Posterior cingulate gyrus (tissue), 11 donors: Measurements from ENCODE around the gene LAMA4.
"Not testable (repeated sequence)": the region's sequence is repeated elsewhere in the genome, so short reads cannot be mapped to it uniquely, and the experiment has no call there.

Experiments used
- DNase-seq, 10 donors: peaks; one replicate each; pipeline versions ENCODE4 v3.0.0 to v3.0.0-alpha.2; 2020 to 2021; ENCODE audit warnings: mixed read lengths in 3 of 10
- intact Hi-C: fragments of 100-400 bp; cut with DNase I; formaldehyde crosslinking; loops from one replicate; pipeline ENCODE4 v1.15.1; 2023

The LAMA4 gene

DNA sequence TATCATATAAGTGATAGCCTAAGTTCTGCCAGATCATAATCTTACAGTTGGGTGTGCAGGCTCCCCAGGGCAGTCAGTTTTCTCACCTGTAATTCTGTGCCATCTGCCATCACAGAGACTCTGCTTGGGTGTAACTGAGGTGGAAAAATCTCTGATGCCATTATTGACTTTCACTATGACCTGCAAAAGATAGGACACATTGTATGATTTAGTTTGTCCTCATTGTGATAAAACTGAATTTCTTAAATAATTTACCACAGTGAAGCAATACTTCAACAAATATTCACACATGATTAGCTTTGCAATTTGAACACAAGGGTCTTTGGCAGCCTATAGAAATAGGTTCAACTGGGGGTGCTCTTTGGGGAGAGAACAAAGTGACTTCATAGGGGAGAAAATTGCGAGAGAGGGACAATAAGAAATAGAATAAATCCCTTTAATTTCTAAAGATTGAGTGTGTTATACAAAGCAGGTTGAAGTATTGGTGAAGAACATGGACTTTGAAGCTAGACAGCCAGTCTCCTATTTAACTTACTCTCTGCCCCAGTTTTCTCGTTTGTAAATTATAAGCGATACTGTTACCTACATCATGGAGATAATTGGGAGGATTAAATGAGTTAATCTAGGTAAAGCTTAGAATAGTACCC is 139.7 kb downstream of the LAMA4 start:
- intact Hi-C loops, result no loop called here
- DNase-seq, result no peak

DNA sequence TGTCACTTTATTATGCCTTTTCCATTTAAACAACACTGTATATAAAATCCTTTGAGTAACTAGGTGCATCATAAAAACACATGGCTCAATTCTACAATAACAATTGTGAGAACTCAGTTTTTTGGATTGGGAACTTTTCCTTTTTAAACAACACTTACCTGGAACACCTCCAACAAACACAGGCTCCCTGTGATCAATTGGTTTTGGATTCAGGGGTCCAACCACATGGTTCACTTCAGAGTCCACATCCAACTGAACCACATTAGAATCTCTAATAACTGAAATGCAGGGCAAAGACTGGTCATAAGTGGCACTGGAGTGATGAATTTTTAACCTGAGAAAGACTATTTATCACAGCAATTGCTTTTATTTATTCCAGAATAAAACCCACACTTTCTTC is 140.4 kb downstream of the LAMA4 start:
- DNase-seq, result no peak
- intact Hi-C loops, result no loop called here

- intact Hi-C loops, result no loop called here
- no peak for DNase-seq
Measured at GRCh38 chr6:112113431-112113830, 140.9 kb downstream of the LAMA4 start.

GRCh38 chr6:112109262-112109661 is 145.1 kb downstream of the LAMA4 start:
- intact Hi-C loops, result no loop called here
- DNase-seq, result peak in 2 of 10 donors; percentile 27 to 63

GRCh38 chr6:112106562-112106961 is 147.8 kb downstream of the LAMA4 start:
- DNase-seq, result no peak
- intact Hi-C loops, result no loop called here

DNA sequence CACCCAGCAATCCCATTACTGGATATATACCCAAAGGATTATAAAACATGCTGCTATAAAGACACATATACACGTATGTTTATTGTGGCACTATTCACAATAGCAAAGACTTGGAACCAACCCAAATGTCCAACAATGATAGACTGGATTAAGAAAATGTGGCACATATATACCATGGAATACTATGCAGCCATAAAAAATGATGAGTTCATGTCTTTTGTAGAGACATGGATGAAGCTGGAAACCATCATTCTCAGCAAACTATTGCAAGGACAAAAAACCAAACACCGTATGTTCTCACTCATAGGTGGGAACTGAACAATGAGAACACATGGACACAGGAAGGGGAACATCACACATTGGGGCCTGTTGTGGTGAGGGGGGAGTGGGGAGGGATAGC is 148.3 kb downstream of the LAMA4 start:
- intact Hi-C loops, DNase-seq: not testable (repeated sequence)

GRCh38 chr6:112100561-112100960 is 153.8 kb downstream of the LAMA4 start:
- intact Hi-C loops, result no loop called here
- no peak for DNase-seq

DNA sequence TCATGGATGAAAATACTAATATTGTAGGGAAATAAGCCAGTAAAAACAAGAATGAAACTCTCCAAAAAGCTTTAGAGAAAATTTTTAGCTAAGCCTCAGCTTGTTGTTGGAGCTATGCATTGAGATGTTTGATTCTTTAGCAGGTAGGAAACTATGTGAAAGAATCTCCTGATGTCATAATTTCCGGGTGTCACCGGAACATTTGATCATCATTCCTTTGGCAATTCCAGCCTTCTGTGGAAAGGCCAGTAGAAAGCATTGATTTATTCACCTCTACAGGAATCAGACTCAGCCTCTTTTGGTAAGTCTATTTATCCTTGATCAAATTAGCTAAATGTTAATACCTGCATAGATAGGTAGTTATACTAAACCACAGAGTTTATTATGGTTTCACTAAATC is 157.5 kb downstream of the LAMA4 start:
- DNase-seq, result no peak
- intact Hi-C loops, result no loop called here

DNA sequence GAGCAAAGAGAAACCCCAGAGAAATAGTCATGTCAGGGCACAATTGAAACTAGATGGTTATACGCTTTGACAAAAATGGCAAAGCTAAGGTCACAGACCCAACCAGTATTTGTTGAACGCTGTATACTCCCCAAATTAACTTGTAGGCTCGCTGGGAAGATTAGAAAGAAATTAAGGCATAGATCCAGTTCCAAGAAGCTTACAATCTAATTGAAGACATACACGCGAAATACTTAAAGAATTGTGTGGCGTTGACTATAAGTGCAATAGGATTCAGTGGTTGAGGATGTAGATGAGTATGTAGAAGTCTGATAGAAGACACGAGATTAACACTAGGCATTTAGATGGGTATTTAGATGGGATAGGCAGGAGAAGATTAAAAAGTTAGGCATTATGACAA is 166.5 kb downstream of the LAMA4 start:
- intact Hi-C loops, result loop anchor here (2.0 kb wide), 1 partner anchor 75 kb away; no protein-coding TSS in a partner anchor
- DNase-seq, result no peak

- intact Hi-C loops, result loop anchor here (2.0 kb wide), 1 partner anchor 75 kb away; no protein-coding TSS in a partner anchor
- DNase-seq, result peak; percentile 88 to 99 (median 93)
Measured at GRCh38 chr6:112087136-112087911, 167.0 kb downstream of the LAMA4 start, which contains the start of the genes FAM229B and TUBE1. Gene FAM229B (plus strand): TSS chr6:112087591. CDS start chr6:112099284, 11,693 bp downstream. Gene TUBE1 (minus strand): TSS chr6:112087482. CDS start chr6:112087434, 48 bp downstream.

DNA sequence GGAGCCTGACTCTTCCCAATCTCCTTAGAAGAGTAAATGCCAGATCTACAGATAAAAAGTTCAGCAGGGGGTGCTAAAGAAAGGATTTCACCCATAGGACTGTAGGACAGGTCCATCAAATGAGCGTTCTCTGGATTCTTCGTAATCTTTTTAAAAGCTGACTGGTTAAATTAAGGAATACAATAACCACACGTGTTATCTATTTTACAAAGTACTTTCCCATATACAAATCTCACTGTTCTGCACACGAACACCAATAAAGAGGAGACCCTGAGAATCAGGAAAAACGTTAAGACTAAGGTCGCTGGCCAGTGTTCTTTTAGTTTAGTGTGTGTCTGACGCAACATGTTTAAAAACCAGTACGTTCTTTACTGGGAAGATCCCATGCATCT is 167.6 kb downstream of the LAMA4 start:
- intact Hi-C loops, result loop anchor here (2.0 kb wide), 1 partner anchor 76 kb away; no protein-coding TSS in a partner anchor
- no peak for DNase-seq

DNA sequence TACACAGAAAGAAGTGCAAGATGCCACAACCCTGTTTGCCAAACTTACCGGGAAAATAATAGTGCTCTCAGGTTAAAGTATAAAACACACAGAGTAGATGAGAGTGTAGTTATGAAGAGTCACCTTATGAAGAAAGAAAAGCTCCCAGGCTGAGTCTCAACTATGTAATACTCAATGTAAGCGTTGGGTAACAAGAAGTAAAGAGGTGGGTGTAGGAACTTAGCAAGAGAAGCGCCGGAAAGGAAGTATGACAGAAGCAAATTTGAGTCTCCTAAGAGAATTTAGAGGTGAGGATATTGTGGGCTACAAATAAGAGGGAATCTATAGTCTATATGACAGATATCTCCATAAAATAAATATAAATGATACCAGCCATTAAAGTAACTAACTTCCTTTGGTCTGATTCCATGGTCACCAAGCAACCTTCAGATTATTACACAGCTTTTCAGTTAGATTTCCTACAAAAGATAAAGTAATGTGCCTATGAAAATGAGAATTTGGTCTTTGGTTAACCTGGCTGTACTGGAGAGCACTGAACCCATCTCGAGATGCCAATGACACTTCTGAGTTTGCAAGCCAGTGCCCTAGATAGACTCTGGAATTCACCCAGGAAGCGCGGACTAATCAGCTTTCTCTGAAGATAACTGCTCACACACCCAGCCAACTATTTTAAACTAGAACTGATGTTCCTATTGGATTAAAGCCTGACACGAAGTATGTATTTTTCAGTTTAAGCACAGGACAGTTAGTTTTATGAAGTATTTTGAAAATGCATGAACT is 168.9 kb downstream of the LAMA4 start:
- intact Hi-C loops, result loop anchor here (2.0 kb wide), 1 partner anchor 77 kb away; no protein-coding TSS in a partner anchor
- DNase-seq, result no peak

DNA sequence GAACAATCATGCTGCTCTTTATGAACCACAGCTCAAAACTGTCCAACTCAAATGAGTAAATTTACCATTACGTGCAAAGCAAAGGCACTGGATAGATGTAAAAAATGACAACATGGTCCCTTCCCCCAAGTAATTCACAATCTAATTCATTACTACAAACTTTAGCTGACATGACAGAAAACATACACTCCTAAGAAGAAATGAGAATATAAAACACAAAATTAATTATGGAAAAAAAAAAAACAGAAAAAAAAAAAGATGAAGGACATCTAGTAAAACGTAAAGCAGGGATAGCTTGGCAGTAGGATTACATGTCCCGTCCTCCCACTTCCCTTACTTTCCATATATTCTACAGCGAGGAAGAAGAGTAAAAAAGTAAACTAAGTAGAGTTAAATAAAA is 172.8 kb downstream of the LAMA4 start:
- intact Hi-C loops, result no loop called here
- DNase-seq, result no peak

- intact Hi-C loops, result no loop called here
- no peak for DNase-seq
Measured at GRCh38 chr6:112066606-112067005, 187.8 kb downstream of the LAMA4 start.

DNA sequence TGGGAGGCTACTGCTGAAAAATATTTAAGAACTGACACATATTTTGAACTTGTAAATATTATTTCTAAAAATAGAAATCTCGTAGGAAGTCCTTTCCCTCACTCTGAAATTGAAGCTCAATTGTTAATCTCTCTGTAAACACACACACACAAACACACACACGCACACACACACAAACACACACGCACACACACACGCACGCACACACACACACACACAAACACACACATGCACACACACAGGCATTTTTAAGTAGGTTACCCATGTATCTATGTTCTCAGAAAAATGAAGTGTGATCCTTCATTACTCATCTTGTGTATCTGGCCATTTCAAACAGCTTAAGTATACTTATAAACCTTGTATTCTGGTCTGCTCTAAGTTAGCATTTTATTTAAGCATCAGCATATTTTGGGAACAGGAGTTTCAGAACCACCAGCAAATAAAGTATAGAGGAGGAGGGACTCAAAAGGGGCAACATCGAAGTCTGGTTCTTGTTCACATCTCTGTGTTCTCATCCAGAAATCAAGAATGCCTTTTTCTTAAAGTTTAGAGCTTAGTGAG is 188.9 kb downstream of the LAMA4 start:
- no peak for DNase-seq
- intact Hi-C loops, result no loop called here

DNA sequence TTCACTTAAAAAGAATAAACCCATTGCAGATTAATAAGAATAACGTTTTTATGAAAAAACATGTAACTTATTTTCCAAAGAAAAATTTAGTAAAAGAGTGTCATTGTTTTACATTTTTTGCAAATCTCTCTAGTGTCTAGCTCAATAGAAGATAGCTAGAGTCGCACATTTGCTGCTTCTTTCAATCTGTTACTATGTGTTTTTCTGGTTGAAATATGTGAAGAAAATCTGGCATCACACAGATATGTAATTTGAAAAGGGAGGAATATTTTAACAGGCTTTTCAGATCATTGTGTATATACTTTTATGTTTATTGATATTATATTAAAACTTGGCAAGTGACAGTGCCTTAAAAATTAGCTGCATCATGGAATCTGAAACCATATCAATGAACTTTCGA is 191.4 kb downstream of the LAMA4 start:
- intact Hi-C loops, result no loop called here
- DNase-seq, result no peak

GRCh38 chr6:112061605-112062004 is 192.8 kb downstream of the LAMA4 start:
- intact Hi-C loops, result no loop called here
- DNase-seq, result no peak
